Measurements from ENCODE around the gene PNLIPRP2. TPM values are rescaled to one million over a fixed set of nuclear protein-coding genes. Genes with fewer than 3 reads are reported as not detected.

Gene PNLIPRP2
- total RNA-seq, 8 experiments from 2014 or later = not detected

- 38 to 100% (median 80%) methylated on average over 1 to 2 of the region's 3 CpGs; no CpG with 5 or more reads in 3 of the 10 experiments for WGBS, 10 experiments
- Histone ChIP-seq H3K4me3 (no peak overlapping the region), H3K4me1 (replicated peaks in 1 of 2) (peaks cover 15% of the 10 kb centered on the region in 2 donors), H3K27ac (no peak overlapping the region)
- in situ Hi-C loops (cut with MboI; ENCODE audit: low pct_unique_long_range_greater_than_20kb in 2 of 9, low sequenced_read_pairs in 9 of 9, unreplicated experiment in 9 of 9) = no loop called here
- ATAC-seq (replicated peaks in 6 of 8) = no peak
Measured at GRCh38 chr10:116667484-116667883, 46.7 kb downstream of the PNLIPRP2 start.

GRCh38 chr10:116668018-116668417 is 47.3 kb downstream of the PNLIPRP2 start:
- H3K27ac ChIP-seq = no peak overlapping the region
- ATAC-seq (replicated peaks in 6 of 8) = no peak
- H3K4me1 ChIP-seq (replicated peaks in 1 of 2) = peaks cover 15% of the 10 kb centered on the region in 2 donors
- H3K4me3 ChIP-seq = no peak overlapping the region
- in situ Hi-C loops (cut with MboI; ENCODE audit: low pct_unique_long_range_greater_than_20kb in 2 of 9, low sequenced_read_pairs in 9 of 9, unreplicated experiment in 9 of 9) = no loop called here
- WGBS, 10 experiments = 67 to 100% (median 93%) methylated on average over 1 to 6 of the region's 9 CpGs; no CpG with 5 or more reads in 2 of the 10 experiments

DNA sequence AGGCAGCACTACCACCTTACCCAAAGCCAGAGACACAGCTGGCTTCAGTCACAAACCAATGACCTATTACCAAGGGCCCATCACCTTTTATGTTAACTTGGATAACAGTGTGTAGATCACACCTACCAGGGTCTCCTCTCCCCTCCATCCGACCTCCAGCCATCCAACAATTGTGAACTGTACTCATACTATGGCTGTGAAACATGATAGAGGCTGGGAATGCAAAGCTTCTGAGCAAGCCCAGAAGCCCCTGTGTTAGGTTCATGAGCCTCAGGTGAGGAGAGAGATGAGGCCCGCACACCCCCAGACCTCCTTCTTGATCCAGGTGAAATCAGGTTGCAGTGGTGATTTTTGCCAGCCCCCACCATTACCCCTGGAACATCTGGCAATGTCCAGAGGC is 47.7 kb downstream of the PNLIPRP2 start:
- in situ Hi-C loops (cut with MboI; ENCODE audit: low pct_unique_long_range_greater_than_20kb in 2 of 9, low sequenced_read_pairs in 9 of 9, unreplicated experiment in 9 of 9) = no loop called here
- H3K4me1 ChIP-seq (replicated peaks in 1 of 2) = peaks cover 15% of the 10 kb centered on the region in 2 donors
- WGBS, 10 experiments = 71 to 100% (median 80%) methylated on average over 1 of the region's 2 CpGs; no CpG with 5 or more reads in 7 of the 10 experiments
- no peak for ATAC-seq (replicated peaks in 6 of 8)
- no peak overlapping the region for H3K27ac ChIP-seq
- H3K4me3 ChIP-seq = no peak overlapping the region

DNA sequence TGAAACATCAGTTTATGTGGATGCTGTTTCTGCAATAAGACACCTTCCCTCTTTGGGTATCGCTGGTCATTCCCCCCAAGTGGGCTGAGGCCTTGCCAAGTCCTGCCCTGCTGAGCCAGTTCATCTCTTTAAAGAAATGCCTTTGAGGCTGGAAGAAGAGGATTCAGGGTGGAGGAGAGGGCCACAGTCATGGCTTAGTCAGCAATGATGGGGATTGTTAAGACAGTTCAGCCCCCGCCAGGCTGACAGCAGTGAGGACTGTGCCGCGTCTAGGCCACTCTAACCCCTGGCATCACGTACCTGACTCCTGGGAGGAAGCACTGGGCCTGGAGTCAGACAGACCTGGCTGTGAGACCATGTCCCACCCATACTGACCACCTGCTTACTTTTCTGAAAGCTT is 48.3 kb downstream of the PNLIPRP2 start:
- WGBS, 10 experiments = 60 to 93% (median 88%) methylated on average over 1 to 4 of the region's 5 CpGs; no CpG with 5 or more reads in 5 of the 10 experiments
- Histone ChIP-seq H3K4me1 (replicated peaks in 1 of 2) (peaks cover 15% of the 10 kb centered on the region in 2 donors), H3K27ac (no peak overlapping the region), H3K4me3 (no peak overlapping the region)
- in situ Hi-C loops (cut with MboI; ENCODE audit: low pct_unique_long_range_greater_than_20kb in 2 of 9, low sequenced_read_pairs in 9 of 9, unreplicated experiment in 9 of 9) = no loop called here
- no peak for ATAC-seq (replicated peaks in 6 of 8)

DNA sequence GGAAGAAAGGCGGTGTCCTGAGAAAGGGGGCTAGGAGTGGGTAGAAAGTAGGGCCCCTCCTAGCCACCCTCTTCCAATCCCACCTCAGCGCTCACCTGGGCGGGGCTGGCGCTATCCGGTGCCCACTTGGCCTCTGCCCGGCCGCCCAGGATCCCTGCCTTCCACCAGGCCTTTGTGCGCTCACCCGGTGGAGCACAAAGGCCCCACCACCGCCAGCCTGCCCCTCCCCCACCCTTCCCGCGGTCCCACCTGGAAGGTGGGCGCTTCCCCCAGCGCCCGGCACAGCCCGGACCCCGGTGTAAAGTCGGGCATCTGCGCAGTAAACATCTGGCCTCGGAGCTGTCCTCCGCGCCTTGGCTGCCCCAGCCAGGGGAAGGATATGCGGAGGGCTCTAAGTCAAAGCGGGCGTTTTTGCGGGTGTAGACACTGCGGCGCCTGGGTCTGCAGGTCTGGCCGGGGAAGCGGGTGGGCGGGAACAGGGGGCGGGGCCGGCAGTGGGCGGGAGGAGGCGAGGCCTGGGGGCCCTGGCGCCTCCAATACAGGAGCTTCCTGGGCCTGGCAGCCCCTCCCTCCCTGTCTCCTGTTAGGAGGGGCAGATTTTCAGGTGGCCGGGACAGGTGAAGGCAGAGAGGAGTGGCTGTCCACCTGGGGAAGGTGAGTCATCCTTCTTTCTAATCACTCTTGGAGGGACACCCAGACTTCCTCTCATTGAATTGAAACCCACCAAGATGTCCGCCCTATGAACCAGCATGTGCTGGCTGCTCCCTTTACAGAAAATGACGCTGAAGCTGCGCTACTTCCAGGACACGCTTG is 49.3 kb downstream of the PNLIPRP2 start:
- in situ Hi-C loops (cut with MboI; ENCODE audit: low pct_unique_long_range_greater_than_20kb in 2 of 9, low sequenced_read_pairs in 9 of 9, unreplicated experiment in 9 of 9) = no loop called here
- H3K4me3 ChIP-seq = peak overlapping the region in 2 of 5 donors; percentile 25 to 27
- peaks cover 14 to 15% of the 10 kb centered on the region in 2 donors for H3K4me1 ChIP-seq (replicated peaks in 1 of 2)
- no peak overlapping the region for H3K27ac ChIP-seq
- ATAC-seq (replicated peaks in 6 of 8) = peak in 6 of 8 experiments; percentile 8 to 77 (median 72)
- WGBS, 10 experiments = 71 to 100% (median 90%) methylated on average over 1 to 4 of the region's 41 CpGs; no CpG with 5 or more reads in 5 of the 10 experiments

DNA sequence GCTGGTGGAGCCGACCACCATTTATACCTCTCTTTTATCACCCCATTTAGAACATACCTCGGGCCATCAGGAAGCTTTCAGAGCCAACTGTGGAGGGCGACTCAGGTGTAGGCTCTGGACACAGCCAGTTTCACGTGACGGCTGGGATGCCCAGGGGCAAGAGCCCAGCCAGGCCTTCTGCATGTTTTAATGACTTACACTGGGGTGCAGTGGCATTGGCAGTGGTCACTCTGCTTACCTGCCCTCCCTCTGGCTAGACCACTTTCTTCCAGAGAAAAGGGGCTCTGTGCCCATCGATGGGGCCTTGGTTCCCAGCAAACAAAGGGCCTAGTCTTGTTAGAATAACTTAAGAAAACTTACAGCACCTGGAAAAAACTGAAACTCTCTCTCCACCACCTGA is 50.0 kb downstream of the PNLIPRP2 start:
- no peak overlapping the region for H3K4me3 ChIP-seq
- in situ Hi-C loops (cut with MboI; ENCODE audit: low pct_unique_long_range_greater_than_20kb in 2 of 9, low sequenced_read_pairs in 9 of 9, unreplicated experiment in 9 of 9) = no loop called here
- WGBS, 10 experiments = 100% methylated on average over 1 to 4 of the region's 6 CpGs; no CpG with 5 or more reads in 5 of the 10 experiments

DNA sequence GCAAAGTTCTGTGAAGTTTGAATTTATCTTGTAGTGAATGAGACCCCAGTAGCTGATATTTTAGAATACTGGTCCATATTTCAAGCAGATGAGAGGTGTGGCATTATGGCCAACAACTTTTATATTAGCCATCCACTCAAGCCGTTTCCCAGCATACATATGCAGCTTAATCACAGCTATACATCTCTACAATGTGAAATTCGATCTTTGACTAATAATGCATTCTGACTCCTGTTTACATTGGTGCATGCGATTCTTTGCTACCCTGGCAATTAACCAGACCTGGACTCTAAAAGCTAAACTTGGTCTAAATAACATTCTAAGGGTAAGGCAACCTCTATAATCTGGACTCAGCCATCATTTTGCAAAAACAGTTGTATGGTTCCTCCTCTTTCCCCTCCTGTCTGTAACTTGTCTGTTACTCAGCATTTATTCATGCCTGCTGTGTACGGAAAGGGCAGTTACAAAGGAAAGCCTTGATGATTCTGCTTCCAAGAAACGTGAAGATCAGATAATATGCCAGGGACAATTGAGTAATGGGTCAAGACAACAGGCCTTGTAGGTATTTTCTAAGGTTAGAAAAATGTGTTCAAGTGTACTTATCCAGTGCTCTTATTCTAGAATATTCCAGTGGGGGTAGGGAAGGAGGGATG is 50.6 kb downstream of the PNLIPRP2 start:
- in situ Hi-C loops (cut with MboI; ENCODE audit: low pct_unique_long_range_greater_than_20kb in 2 of 9, low sequenced_read_pairs in 9 of 9, unreplicated experiment in 9 of 9) = no loop called here
- WGBS, 10 experiments = 0 to 86% (median 47%) methylated on average over 1 to 5 of the region's 5 CpGs; no CpG with 5 or more reads in 1 of the 10 experiments
- peak in 3 of 8 experiments; percentile 36 to 71 (median 61) for ATAC-seq (replicated peaks in 6 of 8)
- Histone ChIP-seq H3K27ac (no peak overlapping the region), H3K4me3 (no peak overlapping the region), H3K4me1 (replicated peaks in 1 of 2) (peaks cover under 1 to 7% of the 10 kb centered on the region in 2 donors)

More for the DNA sequence above, 50.0 kb downstream of the PNLIPRP2 start:
- no peak overlapping the region for H3K27ac ChIP-seq
- no peak for ATAC-seq (replicated peaks in 6 of 8)
- peaks cover 7 to 11% of the 10 kb centered on the region in 2 donors for H3K4me1 ChIP-seq (replicated peaks in 1 of 2)

GRCh38 chr10:116672891-116673290 is 52.1 kb downstream of the PNLIPRP2 start:
- Histone ChIP-seq H3K4me1 (replicated peaks in 1 of 2) (peaks cover 0 to 7% of the 10 kb centered on the region in 2 donors), H3K27ac (no peak overlapping the region), H3K4me3 (no peak overlapping the region)
- in situ Hi-C loops (cut with MboI; ENCODE audit: low pct_unique_long_range_greater_than_20kb in 2 of 9, low sequenced_read_pairs in 9 of 9, unreplicated experiment in 9 of 9) = no loop called here
- WGBS, 10 experiments = 0 to 100% (median 82%) methylated on average over 2 to 5 of the region's 5 CpGs; no CpG with 5 or more reads in 1 of the 10 experiments
- ATAC-seq (replicated peaks in 6 of 8) = peak in 3 of 8 experiments; percentile 63 to 76 (median 71)

DNA sequence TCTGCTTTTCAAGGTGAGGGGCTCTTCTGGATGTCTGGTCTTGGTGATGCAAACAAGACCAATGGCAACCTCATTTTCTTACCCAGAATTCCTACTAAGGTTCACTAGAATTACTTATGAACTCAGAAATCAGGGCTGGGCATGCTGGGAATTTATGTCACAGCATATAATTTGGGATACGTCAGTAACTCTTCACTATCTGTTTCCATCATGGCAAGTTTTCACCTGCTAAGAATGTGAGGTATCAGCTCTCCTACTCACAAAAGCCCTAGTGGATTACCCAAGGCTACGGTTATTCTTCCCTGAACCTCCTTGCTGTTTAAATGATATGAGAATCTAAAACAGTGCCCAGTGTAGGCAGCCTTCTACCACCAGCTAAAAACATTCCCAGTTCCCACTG is 53.1 kb downstream of the PNLIPRP2 start:
- whole genome bisulfite sequencing, 10 experiments = 80 to 100% (median 100%) methylated on average over 1 to 2 of the region's 2 CpGs; no CpG with 5 or more reads in 3 of the 10 experiments
- Histone ChIP-seq H3K4me1 (replicated peaks in 1 of 2) (peaks cover 0 to 7% of the 10 kb centered on the region in 2 donors), H3K27ac (no peak overlapping the region), H3K4me3 (no peak overlapping the region)
- ATAC-seq (replicated peaks in 6 of 8) = no peak
- in situ Hi-C loops (cut with MboI; ENCODE audit: low pct_unique_long_range_greater_than_20kb in 2 of 9, low sequenced_read_pairs in 9 of 9, unreplicated experiment in 9 of 9) = no loop called here

DNA sequence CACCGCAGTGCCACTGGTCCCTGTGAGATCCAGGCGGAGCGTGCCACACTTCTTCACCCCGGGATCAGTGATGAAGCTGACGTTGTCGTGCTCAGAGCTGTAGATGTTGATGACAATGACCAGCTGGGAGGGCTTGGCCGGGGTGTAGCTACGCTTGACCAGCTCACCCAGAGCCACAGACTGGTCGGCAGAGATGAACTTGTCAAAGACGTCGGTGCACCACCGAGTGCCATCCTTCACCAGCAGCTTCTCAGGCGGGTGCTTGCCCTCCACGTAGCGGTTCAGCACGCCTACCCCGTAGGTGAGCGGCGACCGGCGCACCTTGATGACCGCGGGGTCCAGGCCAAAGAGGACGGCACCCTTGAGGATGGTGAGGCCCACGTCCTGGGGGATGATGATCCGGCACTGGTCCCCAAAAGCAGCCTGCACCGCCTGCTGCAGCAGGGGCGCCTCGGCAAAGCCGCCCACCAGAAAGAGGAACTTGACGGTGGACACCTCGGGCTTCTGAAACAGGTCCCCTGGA is 54.2 kb downstream of the PNLIPRP2 start:
- no peak overlapping the region for H3K27ac ChIP-seq
- H3K4me3 ChIP-seq = no peak overlapping the region
- WGBS, 10 experiments = 80 to 100% (median 100%) methylated on average over 1 to 3 of the region's 32 CpGs; no CpG with 5 or more reads in 6 of the 10 experiments
- H3K4me1 ChIP-seq (replicated peaks in 1 of 2) = peaks cover 0 to 4% of the 10 kb centered on the region in 2 donors
- in situ Hi-C loops (cut with MboI; ENCODE audit: low pct_unique_long_range_greater_than_20kb in 2 of 9, low sequenced_read_pairs in 9 of 9, unreplicated experiment in 9 of 9) = loop anchor here in 4 of 9 experiments (25.0 kb wide), 1 partner anchor 112 kb away; no protein-coding TSS in a partner anchor
- no peak for ATAC-seq (replicated peaks in 6 of 8)

GRCh38 chr10:116676118-116676517 is 55.4 kb downstream of the PNLIPRP2 start:
- H3K4me3 ChIP-seq = no peak overlapping the region
- 80 to 100% (median 97%) methylated on average over 1 to 9 of the region's 11 CpGs; no CpG with 5 or more reads in 2 of the 10 experiments for WGBS, 10 experiments
- no peak overlapping the region for H3K27ac ChIP-seq
- in situ Hi-C loops (cut with MboI; ENCODE audit: low pct_unique_long_range_greater_than_20kb in 2 of 9, low sequenced_read_pairs in 9 of 9, unreplicated experiment in 9 of 9) = loop anchor here in 4 of 9 experiments (25.0 kb wide), 1 partner anchor 111 kb away; no protein-coding TSS in a partner anchor
- H3K4me1 ChIP-seq (replicated peaks in 1 of 2) = no peaks in the 10 kb centered on the region
- no peak for ATAC-seq (replicated peaks in 6 of 8)

- ATAC-seq (replicated peaks in 6 of 8) = no peak
- WGBS, 10 experiments = 66 to 100% (median 93%) methylated on average over 1 to 7 of the region's 8 CpGs; no CpG with 5 or more reads in 2 of the 10 experiments
- no peak overlapping the region for H3K4me3 ChIP-seq
- H3K4me1 ChIP-seq (replicated peaks in 1 of 2) = no peaks in the 10 kb centered on the region
- in situ Hi-C loops (cut with MboI; ENCODE audit: low pct_unique_long_range_greater_than_20kb in 2 of 9, low sequenced_read_pairs in 9 of 9, unreplicated experiment in 9 of 9) = loop anchor here in 4 of 9 experiments (25.0 kb wide), 1 partner anchor 111 kb away; no protein-coding TSS in a partner anchor
- H3K27ac ChIP-seq = no peak overlapping the region
Measured at GRCh38 chr10:116676633-116677032, 55.9 kb downstream of the PNLIPRP2 start.

All from motor neuron (in vitro differentiated cells).